HepG2 (cell line): ENCODE data around the gene CD7. TPM values are rescaled to one million over a fixed set of nuclear protein-coding genes. Genes with fewer than 3 reads are reported as not detected.

Experiments used
- ATAC-seq: fragments of 200-7000 bp; cut with Tn5 transposase; 3 replicates; pipeline ENCODE4 v1.9.1; 2020; ENCODE audit warnings: mild to moderate bottlenecking, moderate library complexity
- BruUV-seq: library from RNA; stranded (reverse); fragments of 400-500 nt; replicated peaks from 2 replicates; lab custom pipeline; 2021; lab: Mats Ljungman, UMichigan
- CTCF ChIA-PET: fragments of 300-600 bp; formaldehyde crosslinking; extraction: SDS; loops from one replicate; lab custom pipeline; 2021; ENCODE audit warnings: low total read pairs, inconsistent platforms, low intra/inter-chr PET ratio; lab: Yijun Ruan, JAX
- POLR2A ChIA-PET: fragments of 350-600 bp; sonication (Branson Sonifier 250); formaldehyde crosslinking; loops from one replicate; lab custom pipeline; 2020; ENCODE audit warnings: antibody characterized with exemption, inconsistent platforms; lab: Yijun Ruan, JAX
- DNase-seq: peaks from one replicate; pipeline ENCODE4 v3.0.0-alpha.2; 2015; ENCODE audit warnings: low spot score
- FAIRE-seq: peaks from 3 replicates; lab custom pipeline; 2011; peaks lifted over from hg19 to GRCh38; lab: Jason Lieb, UNC
- H2AFZ ChIP-seq: one replicate; pipeline ENCODE4 v1.6.1; 2011; ENCODE audit warnings: low read length, inconsistent platforms
- H3K27ac ChIP-seq: fragments of 300-600 bp; 3 replicates; pipeline ENCODE4 v1.8.0; 2011; ENCODE audit warnings: mixed run types, mild to moderate bottlenecking, mixed read lengths, low read length, inconsistent platforms; ENCODE audit not compliant: insufficient read depth; ENCODE audit errors: extremely low read length
- H3K27me3 ChIP-seq, 2 experiments: fragments of 200-600 bp in 1 of 2; 2 replicates in 1 of 2; 3 replicates in 1 of 2; pipeline versions ENCODE4 v1.6.0 to v1.8.0; 2011; ENCODE audit warnings: low read length in 2 of 2, mild to moderate bottlenecking in 2 of 2, moderate library complexity in 2 of 2, inconsistent platforms in 1 of 2; ENCODE audit not compliant: insufficient read depth in 2 of 2, control insufficient read depth in 1 of 2
- H3K36me3 ChIP-seq, 2 experiments: fragments of 200-600 bp in 1 of 2; replicated peaks in 1 of 2; 2 replicates in 1 of 2; 3 replicates in 1 of 2; pipeline versions ENCODE4 v1.5.1 to v1.8.0; 2011; ENCODE audit warnings: low read length in 2 of 2, inconsistent platforms in 1 of 2; ENCODE audit not compliant: insufficient read depth in 2 of 2, control insufficient read depth in 1 of 2
- H3K4me1 ChIP-seq: 2 replicates; pipeline ENCODE4 v1.5.1; 2012; ENCODE audit warnings: low read length, inconsistent platforms; ENCODE audit not compliant: insufficient read depth
- H3K4me2 ChIP-seq: 2 replicates; pipeline ENCODE4 v1.6.0; 2011; ENCODE audit warnings: low read depth, low read length, inconsistent platforms
- H3K4me3 ChIP-seq, 3 experiments: fragments of 200-600 bp in 1 of 3; sonication (generic), shearing (Covaris generic) in 1 of 3; replicated peaks in 1 of 3; 2 replicates each; pipeline ENCODE4 v1.5.1; 2011 to 2016; ENCODE audit warnings: low read length in 3 of 3, inconsistent platforms in 2 of 3, low read depth in 2 of 3, mild to moderate bottlenecking in 2 of 3, control low read depth in 1 of 3, mixed read lengths in 1 of 3; ENCODE audit not compliant: insufficient read depth in 1 of 3
- H3K79me2 ChIP-seq: one replicate; pipeline ENCODE4 v1.6.1; 2011; ENCODE audit warnings: low read length, inconsistent platforms; ENCODE audit not compliant: insufficient read depth
- H3K9ac ChIP-seq: 2 replicates; pipeline ENCODE4 v1.6.0; 2011; ENCODE audit warnings: mild to moderate bottlenecking, low read depth, low read length, inconsistent platforms; ENCODE audit not compliant: insufficient read depth
- H3K9me3 ChIP-seq: 2 replicates; pipeline ENCODE4 v1.5.1; 2012; ENCODE audit warnings: mild to moderate bottlenecking, low read length
- H4K20me1 ChIP-seq: 2 replicates; pipeline ENCODE4 v1.6.0; 2011; ENCODE audit warnings: inconsistent platforms, mild to moderate bottlenecking, low read length, moderate library complexity; ENCODE audit not compliant: insufficient read depth
- ERF ChIP-seq: IDR thresholded peaks from 2 replicates; pipeline ENCODE4 v1.6.1; 2018; ENCODE audit warnings: missing biosample characterization, missing genetic modification reagents
- FOXP1 ChIP-seq, 2 experiments: fragments of 450-650 bp in 1 of 2; IDR thresholded peaks; 2 replicates each; pipeline ENCODE4 v1.6.1; 2017 to 2018; ENCODE audit warnings: antibody characterized with exemption in 1 of 2
- MIXL1 ChIP-seq: IDR thresholded peaks from 2 replicates; pipeline ENCODE4 v1.6.1; 2016
- STAG1 ChIP-seq: sonication (generic); formaldehyde crosslinking; IDR thresholded peaks from 2 replicates; pipeline ENCODE4 v1.4.0; 2020; ENCODE audit warnings: missing genetic modification reagents
- ZNF329 ChIP-seq: sonication (generic); formaldehyde crosslinking; IDR thresholded peaks from 2 replicates; pipeline ENCODE4 v1.9.0; 2021; ENCODE audit warnings: low read depth, mild to moderate bottlenecking, missing genetic modification reagents
- ZNF607 ChIP-seq: sonication (generic); formaldehyde crosslinking; IDR thresholded peaks from 2 replicates; pipeline ENCODE4 v1.5.1; 2020; ENCODE audit warnings: missing genetic modification reagents, mild to moderate bottlenecking, borderline replicate concordance
- ZSCAN29 ChIP-seq: sonication (generic); formaldehyde crosslinking; conservative IDR thresholded peaks from 2 replicates; pipeline ENCODE4 v1.4.0; 2020; ENCODE audit warnings: mild to moderate bottlenecking, missing genetic modification reagents
- WGBS: methylation state at CpG from one replicate; pipeline ENCODE4 v1.1.6; 2017; ENCODE audit warnings: low lambda C conversion rate; 5-methylcytosine and 5-hydroxymethylcytosine counted together
- in situ Hi-C: cut with HindIII; loops from 2 replicates; pipeline ENCODE4 v1.10.0; 2017; ENCODE audit warnings: low pct_unique_long_range_greater_than_20kb; ENCODE audit not compliant: extremely low pct_ligation_motif_present
- intact Hi-C: fragments of 100-400 bp; cut with micrococcal nuclease; formaldehyde crosslinking; loops from one replicate; pipeline ENCODE4 v1.10.0; 2022; ENCODE audit not compliant: unreplicated experiment
- polyA plus RNA-seq, 8 experiments: library from polyadenylated mRNA; depleted of rRNA in 3 of 8; stranded (reverse) in 7 of 8; unstranded in 1 of 8; fragments of >200 nt; fragmentation: Illumina TruSeq in 4 of 8; extraction: Trizol in 4 of 8; gene quantifications; 2 replicates each; pipeline versions ENCODE4 v1.2.1 to v1.2.3, GENCODE V29; 2011 to 2016; ENCODE audit warnings: low read depth in 4 of 8, missing spikeins in 1 of 8, mixed read lengths in 1 of 8; ENCODE audit not compliant: insufficient read depth in 1 of 8
- total RNA-seq, 5 experiments: library from RNA; depleted of rRNA; stranded (reverse); fragments of >200 nt; fragmentation: Illumina TruSeq; extraction: Trizol; gene quantifications; 2 replicates each; pipeline ENCODE4 v1.2.3, GENCODE V29; 2016; ENCODE audit warnings: low read depth in 1 of 5
- TF ChIP-seq, protein P1 (sequence below): sonication (generic); formaldehyde crosslinking; IDR thresholded peaks from 2 replicates; pipeline ENCODE4 v1.5.1; 2020; ENCODE audit warnings: mild to moderate bottlenecking, moderate library complexity, missing genetic modification reagents
- TF ChIP-seq, protein P2 (sequence below): IDR thresholded peaks from 2 replicates; pipeline ENCODE4 v1.6.1; 2012; ENCODE audit warnings: low read length, improper control_type of control experiment
- TF ChIP-seq, protein P3 (sequence below): sonication (generic); formaldehyde crosslinking; IDR thresholded peaks from 2 replicates; pipeline ENCODE4 v1.8.0; 2022; ENCODE audit warnings: mild to moderate bottlenecking, missing genetic modification reagents; ENCODE audit not compliant: insufficient replicate concordance
- TF ChIP-seq, protein P4 (sequence below): sonication (generic); formaldehyde crosslinking; conservative IDR thresholded peaks from 2 replicates; pipeline ENCODE4 v1.4.0; 2020; ENCODE audit warnings: mild to moderate bottlenecking, missing genetic modification reagents, moderate library complexity

The CD7 gene
- total and polyA plus RNA-seq, 2 of the 13 experiments (the other 11 are each of a cell fraction or from before 2014, with no cell fraction given), result 67.6 to 76.4 TPM

DNA sequence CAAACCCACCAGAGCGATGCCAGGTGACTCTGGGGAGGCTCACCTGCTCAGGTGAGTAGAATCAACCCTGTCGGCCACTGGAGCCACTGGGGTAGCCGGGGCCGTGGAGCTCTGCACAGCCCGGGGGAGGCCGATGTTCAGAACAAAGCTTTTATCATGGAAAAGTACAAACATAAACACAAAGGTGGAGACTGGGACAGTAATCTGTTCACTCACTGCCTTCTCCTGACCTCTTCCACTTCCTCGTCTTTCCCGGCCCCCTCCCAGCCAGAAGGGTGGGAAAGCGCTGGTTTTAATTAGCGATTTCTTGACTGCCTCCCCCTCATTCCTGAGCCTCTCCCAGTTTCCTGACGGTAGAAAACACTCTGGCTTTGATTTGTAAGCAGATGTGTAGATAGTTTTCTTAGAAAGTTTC, 31.9 kb upstream of the CD7 start:
- WGBS, result 18% methylated on average over 10 of the region's 11 CpGs
- Histone ChIP-seq H3K27ac (peak overlapping the region; percentile 28), H3K4me1 (peaks cover 94% of the 10 kb centered on the region), H3K79me2 (peaks cover 14% of the 10 kb centered on the region), H3K9me3 (no peaks in the 10 kb centered on the region), H4K20me1 (no peaks in the 10 kb centered on the region), H3K27me3 (no peaks in the 10 kb centered on the region), H3K9ac (peak overlapping the region; percentile 44), H3K4me3 (peak overlapping the region in 1 of 3 experiments; percentile 19; a peak in 2 of 6 replicates), H2AFZ (no peak overlapping the region), H3K36me3 (no peaks in the 10 kb centered on the region), H3K4me2 (peak overlapping the region; percentile 58)
- in situ Hi-C loops, result no loop called here
- no TSS peak for BruUV-seq
- POLR2A ChIA-PET, result interaction anchor here (0.6 to 2.4 kb wide), 12 partner anchors 10 to 195 kb away, joined by 3 to 11 read pairs (median 4); no protein-coding TSS in a partner anchor
- DNase-seq (no peak), FAIRE-seq (peak; percentile 69), ATAC-seq (0 out of 3 replicates have a peak, but pooled peaks have one; percentile 1)
- intact Hi-C loops, result no loop called here
- CTCF ChIA-PET, result interaction anchor here (1.7 kb wide), 1 partner anchor 205 kb away, joined by 5 read pairs; no protein-coding TSS in a partner anchor
- TF ChIP-seq, protein P1, sequence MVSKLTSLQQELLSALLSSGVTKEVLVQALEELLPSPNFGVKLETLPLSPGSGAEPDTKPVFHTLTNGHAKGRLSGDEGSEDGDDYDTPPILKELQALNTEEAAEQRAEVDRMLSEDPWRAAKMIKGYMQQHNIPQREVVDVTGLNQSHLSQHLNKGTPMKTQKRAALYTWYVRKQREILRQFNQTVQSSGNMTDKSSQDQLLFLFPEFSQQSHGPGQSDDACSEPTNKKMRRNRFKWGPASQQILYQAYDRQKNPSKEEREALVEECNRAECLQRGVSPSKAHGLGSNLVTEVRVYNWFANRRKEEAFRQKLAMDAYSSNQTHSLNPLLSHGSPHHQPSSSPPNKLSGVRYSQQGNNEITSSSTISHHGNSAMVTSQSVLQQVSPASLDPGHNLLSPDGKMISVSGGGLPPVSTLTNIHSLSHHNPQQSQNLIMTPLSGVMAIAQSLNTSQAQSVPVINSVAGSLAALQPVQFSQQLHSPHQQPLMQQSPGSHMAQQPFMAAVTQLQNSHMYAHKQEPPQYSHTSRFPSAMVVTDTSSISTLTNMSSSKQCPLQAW (CRISPR knock-in tag), result 0 out of 2 replicates have a peak, but pooled peaks have one; percentile 22
- TF ChIP-seq STAG1 (CRISPR knock-in tag), result peak; percentile 4; the same call in 1 of the 2 replicates
- TF ChIP-seq, protein P2, sequence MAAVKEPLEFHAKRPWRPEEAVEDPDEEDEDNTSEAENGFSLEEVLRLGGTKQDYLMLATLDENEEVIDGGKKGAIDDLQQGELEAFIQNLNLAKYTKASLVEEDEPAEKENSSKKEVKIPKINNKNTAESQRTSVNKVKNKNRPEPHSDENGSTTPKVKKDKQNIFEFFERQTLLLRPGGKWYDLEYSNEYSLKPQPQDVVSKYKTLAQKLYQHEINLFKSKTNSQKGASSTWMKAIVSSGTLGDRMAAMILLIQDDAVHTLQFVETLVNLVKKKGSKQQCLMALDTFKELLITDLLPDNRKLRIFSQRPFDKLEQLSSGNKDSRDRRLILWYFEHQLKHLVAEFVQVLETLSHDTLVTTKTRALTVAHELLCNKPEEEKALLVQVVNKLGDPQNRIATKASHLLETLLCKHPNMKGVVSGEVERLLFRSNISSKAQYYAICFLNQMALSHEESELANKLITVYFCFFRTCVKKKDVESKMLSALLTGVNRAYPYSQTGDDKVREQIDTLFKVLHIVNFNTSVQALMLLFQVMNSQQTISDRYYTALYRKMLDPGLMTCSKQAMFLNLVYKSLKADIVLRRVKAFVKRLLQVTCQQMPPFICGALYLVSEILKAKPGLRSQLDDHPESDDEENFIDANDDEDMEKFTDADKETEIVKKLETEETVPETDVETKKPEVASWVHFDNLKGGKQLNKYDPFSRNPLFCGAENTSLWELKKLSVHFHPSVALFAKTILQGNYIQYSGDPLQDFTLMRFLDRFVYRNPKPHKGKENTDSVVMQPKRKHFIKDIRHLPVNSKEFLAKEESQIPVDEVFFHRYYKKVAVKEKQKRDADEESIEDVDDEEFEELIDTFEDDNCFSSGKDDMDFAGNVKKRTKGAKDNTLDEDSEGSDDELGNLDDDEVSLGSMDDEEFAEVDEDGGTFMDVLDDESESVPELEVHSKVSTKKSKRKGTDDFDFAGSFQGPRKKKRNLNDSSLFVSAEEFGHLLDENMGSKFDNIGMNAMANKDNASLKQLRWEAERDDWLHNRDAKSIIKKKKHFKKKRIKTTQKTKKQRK, result no peak
- TF ChIP-seq ERF (CRISPR knock-in tag), result 0 out of 2 replicates have a peak, but pooled peaks have one; percentile 39
- TF ChIP-seq ZNF607 (CRISPR knock-in tag), result 0 out of 2 replicates have a peak, but pooled peaks have one; percentile 29
- no peak for TF ChIP-seq FOXP1 (IDR thresholded peaks at IDR 0.05)
- 0 out of 2 replicates have a peak, but pooled peaks have one; percentile 23 for TF ChIP-seq FOXP1 (CRISPR knock-in tag; IDR thresholded peaks at IDR 0.05)
- TF ChIP-seq ZNF329 (CRISPR knock-in tag), result no peak
- TF ChIP-seq ZSCAN29 (CRISPR knock-in tag), result no peak
- TF ChIP-seq MIXL1 (CRISPR knock-in tag), result 0 out of 2 replicates have a peak, but pooled peaks have one; percentile 20
- TF ChIP-seq, protein P3, sequence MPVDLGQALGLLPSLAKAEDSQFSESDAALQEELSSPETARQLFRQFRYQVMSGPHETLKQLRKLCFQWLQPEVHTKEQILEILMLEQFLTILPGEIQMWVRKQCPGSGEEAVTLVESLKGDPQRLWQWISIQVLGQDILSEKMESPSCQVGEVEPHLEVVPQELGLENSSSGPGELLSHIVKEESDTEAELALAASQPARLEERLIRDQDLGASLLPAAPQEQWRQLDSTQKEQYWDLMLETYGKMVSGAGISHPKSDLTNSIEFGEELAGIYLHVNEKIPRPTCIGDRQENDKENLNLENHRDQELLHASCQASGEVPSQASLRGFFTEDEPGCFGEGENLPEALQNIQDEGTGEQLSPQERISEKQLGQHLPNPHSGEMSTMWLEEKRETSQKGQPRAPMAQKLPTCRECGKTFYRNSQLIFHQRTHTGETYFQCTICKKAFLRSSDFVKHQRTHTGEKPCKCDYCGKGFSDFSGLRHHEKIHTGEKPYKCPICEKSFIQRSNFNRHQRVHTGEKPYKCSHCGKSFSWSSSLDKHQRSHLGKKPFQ (CRISPR knock-in tag), result no peak
- TF ChIP-seq, protein P4, sequence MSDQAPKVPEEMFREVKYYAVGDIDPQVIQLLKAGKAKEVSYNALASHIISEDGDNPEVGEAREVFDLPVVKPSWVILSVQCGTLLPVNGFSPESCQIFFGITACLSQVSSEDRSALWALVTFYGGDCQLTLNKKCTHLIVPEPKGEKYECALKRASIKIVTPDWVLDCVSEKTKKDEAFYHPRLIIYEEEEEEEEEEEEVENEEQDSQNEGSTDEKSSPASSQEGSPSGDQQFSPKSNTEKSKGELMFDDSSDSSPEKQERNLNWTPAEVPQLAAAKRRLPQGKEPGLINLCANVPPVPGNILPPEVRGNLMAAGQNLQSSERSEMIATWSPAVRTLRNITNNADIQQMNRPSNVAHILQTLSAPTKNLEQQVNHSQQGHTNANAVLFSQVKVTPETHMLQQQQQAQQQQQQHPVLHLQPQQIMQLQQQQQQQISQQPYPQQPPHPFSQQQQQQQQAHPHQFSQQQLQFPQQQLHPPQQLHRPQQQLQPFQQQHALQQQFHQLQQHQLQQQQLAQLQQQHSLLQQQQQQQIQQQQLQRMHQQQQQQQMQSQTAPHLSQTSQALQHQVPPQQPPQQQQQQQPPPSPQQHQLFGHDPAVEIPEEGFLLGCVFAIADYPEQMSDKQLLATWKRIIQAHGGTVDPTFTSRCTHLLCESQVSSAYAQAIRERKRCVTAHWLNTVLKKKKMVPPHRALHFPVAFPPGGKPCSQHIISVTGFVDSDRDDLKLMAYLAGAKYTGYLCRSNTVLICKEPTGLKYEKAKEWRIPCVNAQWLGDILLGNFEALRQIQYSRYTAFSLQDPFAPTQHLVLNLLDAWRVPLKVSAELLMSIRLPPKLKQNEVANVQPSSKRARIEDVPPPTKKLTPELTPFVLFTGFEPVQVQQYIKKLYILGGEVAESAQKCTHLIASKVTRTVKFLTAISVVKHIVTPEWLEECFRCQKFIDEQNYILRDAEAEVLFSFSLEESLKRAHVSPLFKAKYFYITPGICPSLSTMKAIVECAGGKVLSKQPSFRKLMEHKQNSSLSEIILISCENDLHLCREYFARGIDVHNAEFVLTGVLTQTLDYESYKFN (CRISPR knock-in tag), result peak; percentile 52
